HCT116 (cell line): ENCODE results near the gene FKBP15. TPM values are rescaled to one million over a fixed set of nuclear protein-coding genes. Genes with fewer than 3 reads are reported as not detected.

Experiments
- ATAC-seq: fragments of 200-7000 bp; cut with Tn5 transposase; 2 replicates; pipeline ENCODE4 v1.9.1; 2020; ENCODE audit warnings: mild to moderate bottlenecking, moderate library complexity
- BruUV-seq: library from RNA; stranded (reverse); fragments of 400-500 nt; replicated peaks from 2 replicates; lab custom pipeline; 2021; lab: Mats Ljungman, UMichigan
- CTCF ChIA-PET: fragments of 300-600 bp; sonication (Branson Sonifier 250); formaldehyde crosslinking; loops from one replicate; lab custom pipeline; 2021; ENCODE audit warnings: antibody characterized with exemption; lab: Charles Lee
- POLR2A ChIA-PET: fragments of 300-600, 350-600 bp; sonication (Branson Sonifier 250); formaldehyde crosslinking; loops from one replicate; lab custom pipeline; 2021; ENCODE audit warnings: antibody characterized with exemption; lab: Charles Lee
- RAD21 ChIA-PET, 2 experiments: fragments of 300-600 bp; sonication (Branson Sonifier 250); formaldehyde crosslinking; loops; one replicate each; lab custom pipeline; 2023; ENCODE audit warnings: low total read pairs in 2 of 2; ENCODE audit not compliant: uncharacterized antibody in 2 of 2, unreplicated experiment in 2 of 2, low non-redundant PET in 1 of 2; lab: Charles Lee
- DNase-seq: peaks from one replicate; pipeline ENCODE4 v3.0.0-alpha.2; 2010; ENCODE audit warnings: low read depth, low spot score
- H2AFZ ChIP-seq: fragments of 200-600 bp; shearing (Covaris generic), sonication (generic); 2 replicates; pipeline ENCODE4 v1.6.1; 2017; ENCODE audit warnings: low read depth, mixed run types, mixed read lengths, antibody characterized with exemption, low read length; ENCODE audit not compliant: poor library complexity, severe bottlenecking
- H3K27ac ChIP-seq: 2 replicates; pipeline ENCODE4 v1.5.1; 2012; ENCODE audit warnings: low read depth, low read length
- H3K27me3 ChIP-seq: fragments of 200-600 bp; sonication (generic); 2 replicates; pipeline ENCODE4 v1.6.1; 2016; ENCODE audit warnings: mixed run types, low read length, mixed read lengths; ENCODE audit not compliant: insufficient read depth
- H3K36me3 ChIP-seq, 2 experiments: fragments of 200-500 bp in 1 of 2; fragments of 200-600 bp in 1 of 2; sonication (Bioruptor generic) in 1 of 2; sonication (generic) in 1 of 2; 2 replicates each; pipeline versions ENCODE4 v1.5.1 to v1.6.1; 2014 to 2016; ENCODE audit warnings: low read length in 2 of 2, inconsistent platforms in 1 of 2, mixed read lengths in 1 of 2, mixed run types in 1 of 2; ENCODE audit not compliant: insufficient read depth in 2 of 2, control insufficient read depth in 1 of 2
- H3K4me1 ChIP-seq, 2 experiments: fragments of 200-600 bp in 1 of 2; sonication (generic) in 1 of 2; 2 replicates each; pipeline versions ENCODE4 v1.5.1 to v1.6.1; 2012 to 2017; ENCODE audit warnings: low read length in 2 of 2, inconsistent platforms in 1 of 2, mild to moderate bottlenecking in 1 of 2, mixed read lengths in 1 of 2, mixed run types in 1 of 2, moderate library complexity in 1 of 2; ENCODE audit not compliant: insufficient read depth in 2 of 2, control insufficient read depth in 1 of 2
- H3K4me2 ChIP-seq: fragments of 200-600 bp; sonication (generic); 2 replicates; pipeline ENCODE4 v1.6.1; 2017; ENCODE audit warnings: mixed run types, low read length, mixed read lengths
- H3K4me3 ChIP-seq, 2 experiments: fragments of 200-600 bp in 1 of 2; sonication (generic) in 1 of 2; replicated peaks in 1 of 2; 2 replicates each; pipeline ENCODE4 v1.5.1; 2011 to 2016; ENCODE audit warnings: low read length in 2 of 2, control low read depth in 1 of 2, low read depth in 1 of 2, mild to moderate bottlenecking in 1 of 2, mixed read lengths in 1 of 2, mixed run types in 1 of 2
- H3K79me2 ChIP-seq: fragments of 200-600 bp; sonication (generic); 2 replicates; pipeline ENCODE4 v1.6.1; 2017; ENCODE audit warnings: mild to moderate bottlenecking, mixed run types, low read length, moderate library complexity, mixed read lengths; ENCODE audit not compliant: insufficient read depth
- H3K9ac ChIP-seq: fragments of 200-600 bp; sonication (generic); 2 replicates; pipeline ENCODE4 v1.6.1; 2016; ENCODE audit warnings: low read length, mixed read lengths
- H3K9me2 ChIP-seq: fragments of 200-600 bp; sonication (generic), shearing (Covaris generic); 2 replicates; pipeline ENCODE4 v1.6.1; 2017; ENCODE audit warnings: mixed run types, mild to moderate bottlenecking, moderate library complexity; ENCODE audit not compliant: insufficient read depth
- H3K9me3 ChIP-seq, 2 experiments: fragments of 200-500 bp in 1 of 2; fragments of 200-600 bp in 1 of 2; sonication (Bioruptor generic) in 1 of 2; sonication (generic) in 1 of 2; 2 replicates each; pipeline ENCODE4 v1.6.1; 2014 to 2017; ENCODE audit warnings: low read length in 2 of 2, mixed read lengths in 2 of 2, inconsistent platforms in 1 of 2, low read depth in 1 of 2, mild to moderate bottlenecking in 1 of 2, mixed run types in 1 of 2, moderate library complexity in 1 of 2; ENCODE audit not compliant: control insufficient read depth in 1 of 2, insufficient read depth in 1 of 2
- H4K20me1 ChIP-seq: fragments of 200-600 bp; sonication (generic), shearing (Covaris generic); 2 replicates; pipeline ENCODE4 v1.6.1; 2017; ENCODE audit warnings: mixed run types, mild to moderate bottlenecking, moderate library complexity; ENCODE audit not compliant: insufficient read depth
- CBX3 ChIP-seq: IDR thresholded peaks from 2 replicates; pipeline ENCODE4 v1.6.1; 2012; ENCODE audit warnings: low read depth
- CEBPB ChIP-seq: IDR thresholded peaks from 2 replicates; pipeline ENCODE4 v1.6.1; 2012; ENCODE audit warnings: low read depth
- EGR1 ChIP-seq: IDR thresholded peaks from 2 replicates; pipeline ENCODE4 v1.6.1; 2012; ENCODE audit warnings: low read depth
- ELF1 ChIP-seq: IDR thresholded peaks from 2 replicates; pipeline ENCODE4 v1.6.1; 2012; ENCODE audit warnings: low read depth, borderline replicate concordance
- EZH2 ChIP-seq: fragments of 200-600 bp; sonication (generic); IDR thresholded peaks from 2 replicates; pipeline ENCODE4 v1.6.1; 2017; ENCODE audit warnings: antibody characterized with exemption, mixed run types
- EZH2phosphoT487 ChIP-seq: fragments of 200-600 bp; IDR thresholded peaks from 2 replicates; pipeline ENCODE4 v1.6.1; 2018; ENCODE audit warnings: antibody characterized with exemption, borderline replicate concordance
- FOSL1 ChIP-seq: IDR thresholded peaks from 2 replicates; pipeline ENCODE4 v1.6.1; 2012; ENCODE audit warnings: low read depth
- JUND ChIP-seq: IDR thresholded peaks from 2 replicates; pipeline ENCODE4 v1.6.1; 2012
- MAX ChIP-seq: IDR thresholded peaks from 2 replicates; pipeline ENCODE4 v1.6.1; 2012
- POLR2AphosphoS5 ChIP-seq: IDR thresholded peaks from 2 replicates; pipeline ENCODE4 v1.6.1; 2011; ENCODE audit warnings: mild to moderate bottlenecking, low read depth, low read length, moderate library complexity
- SIN3A ChIP-seq: IDR thresholded peaks from 2 replicates; pipeline ENCODE4 v1.6.1; 2012; ENCODE audit warnings: low read depth
- SP1 ChIP-seq: IDR thresholded peaks from 2 replicates; pipeline ENCODE4 v1.6.1; 2012; ENCODE audit warnings: low read depth
- SRF ChIP-seq: IDR thresholded peaks from 2 replicates; pipeline ENCODE4 v1.6.1; 2012; ENCODE audit warnings: low read depth
- TCF7L2 ChIP-seq: IDR thresholded peaks from 2 replicates; pipeline ENCODE4 v1.7.0; 2011; ENCODE audit warnings: borderline replicate concordance, inconsistent platforms; ENCODE audit not compliant: insufficient read depth, insufficient read length; ENCODE audit errors: extremely low read depth
- YY1 ChIP-seq: IDR thresholded peaks from 2 replicates; pipeline ENCODE4 v1.6.1; 2011; ENCODE audit warnings: low read length, low read depth, moderate library complexity, mild to moderate bottlenecking; ENCODE audit not compliant: insufficient replicate concordance; ENCODE audit errors: extremely low read depth
- ZBTB33 ChIP-seq: IDR thresholded peaks from 2 replicates; pipeline ENCODE4 v1.6.1; 2011; ENCODE audit warnings: mild to moderate bottlenecking, low read length, moderate library complexity; ENCODE audit not compliant: insufficient replicate concordance; ENCODE audit errors: extremely low read depth
- ZFX ChIP-seq: fragments of 450-650 bp; IDR thresholded peaks from 2 replicates; pipeline ENCODE4 v1.6.1; 2017
- intact Hi-C: fragments of 100-400 bp; cut with micrococcal nuclease; formaldehyde crosslinking; loops from 2 replicates; pipeline ENCODE4 v1.10.0; 2022
- total RNA-seq: library from RNA; stranded (reverse); gene quantifications from one replicate; pipeline ENCODE4 v1.2.1, GENCODE V29; 2021; ENCODE audit not compliant: unreplicated experiment
- TF ChIP-seq, protein P1 (sequence below): IDR thresholded peaks from 2 replicates; pipeline ENCODE4 v1.6.1; 2012

Gene FKBP15
- total RNA-seq, 1 experiment from 2014 or later, result 13.8 TPM

DNA sequence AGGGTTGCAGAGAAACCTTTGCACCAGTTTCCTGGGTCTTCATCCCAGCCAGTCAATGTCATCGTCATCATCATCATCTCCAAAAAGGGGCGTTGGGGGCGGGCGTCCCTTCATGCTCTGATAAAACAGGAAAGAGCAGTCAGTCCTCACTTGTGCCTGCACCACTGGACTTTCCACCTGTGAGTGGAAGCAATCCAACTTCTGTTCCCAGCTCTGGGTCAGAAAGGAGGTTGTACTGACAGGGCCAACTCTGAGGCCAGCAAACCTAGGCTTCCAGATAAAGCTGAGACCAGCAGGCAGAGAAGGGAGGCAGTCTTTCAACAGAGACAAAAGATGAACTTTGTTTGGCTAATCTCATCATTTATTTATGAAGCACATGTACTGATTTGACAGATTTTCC is 55.0 kb downstream of the FKBP15 start:
- RAD21 ChIA-PET, result no interaction called here
- TF ChIP-seq ZFX, result no peak
- no peak for TF ChIP-seq EGR1
- no peak for TF ChIP-seq SIN3A
- no peak for TF ChIP-seq TCF7L2
- TF ChIP-seq, protein P1, sequence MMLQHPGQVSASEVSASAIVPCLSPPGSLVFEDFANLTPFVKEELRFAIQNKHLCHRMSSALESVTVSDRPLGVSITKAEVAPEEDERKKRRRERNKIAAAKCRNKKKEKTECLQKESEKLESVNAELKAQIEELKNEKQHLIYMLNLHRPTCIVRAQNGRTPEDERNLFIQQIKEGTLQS, result no peak
- no peak for TF ChIP-seq FOSL1
- no peak for TF ChIP-seq SP1
- no peak for TF ChIP-seq CBX3
- no peak for TF ChIP-seq ELF1
- TF ChIP-seq MAX, result no peak
- no peak for TF ChIP-seq SRF
- H3K27me3 ChIP-seq, result no peaks in the 10 kb centered on the region
- DNase-seq (no peak), ATAC-seq (no peak)
- CTCF ChIA-PET, result no interaction called here
- H3K36me3 ChIP-seq, result peaks cover 38 to 41% of the 10 kb centered on the region in 2 experiments; a peak in 3 of 4 replicates
- H3K79me2 ChIP-seq, result no peaks in the 10 kb centered on the region
- no peak overlapping the region for H3K27ac ChIP-seq
- no peaks in the 10 kb centered on the region for H3K9me3 ChIP-seq
- H3K4me1 ChIP-seq, result no peaks in the 10 kb centered on the region
- H3K9me2 ChIP-seq, result no peaks in the 10 kb centered on the region
- H3K4me2 ChIP-seq, result no peak overlapping the region
- H3K9ac ChIP-seq, result no peak overlapping the region
- BruUV-seq, result no TSS peak
- POLR2A ChIA-PET, result no interaction called here
- intact Hi-C loops, result no loop called here
- H2AFZ ChIP-seq, result no peak overlapping the region
- H3K4me3 ChIP-seq, result no peak overlapping the region
- no peaks in the 10 kb centered on the region for H4K20me1 ChIP-seq

DNA sequence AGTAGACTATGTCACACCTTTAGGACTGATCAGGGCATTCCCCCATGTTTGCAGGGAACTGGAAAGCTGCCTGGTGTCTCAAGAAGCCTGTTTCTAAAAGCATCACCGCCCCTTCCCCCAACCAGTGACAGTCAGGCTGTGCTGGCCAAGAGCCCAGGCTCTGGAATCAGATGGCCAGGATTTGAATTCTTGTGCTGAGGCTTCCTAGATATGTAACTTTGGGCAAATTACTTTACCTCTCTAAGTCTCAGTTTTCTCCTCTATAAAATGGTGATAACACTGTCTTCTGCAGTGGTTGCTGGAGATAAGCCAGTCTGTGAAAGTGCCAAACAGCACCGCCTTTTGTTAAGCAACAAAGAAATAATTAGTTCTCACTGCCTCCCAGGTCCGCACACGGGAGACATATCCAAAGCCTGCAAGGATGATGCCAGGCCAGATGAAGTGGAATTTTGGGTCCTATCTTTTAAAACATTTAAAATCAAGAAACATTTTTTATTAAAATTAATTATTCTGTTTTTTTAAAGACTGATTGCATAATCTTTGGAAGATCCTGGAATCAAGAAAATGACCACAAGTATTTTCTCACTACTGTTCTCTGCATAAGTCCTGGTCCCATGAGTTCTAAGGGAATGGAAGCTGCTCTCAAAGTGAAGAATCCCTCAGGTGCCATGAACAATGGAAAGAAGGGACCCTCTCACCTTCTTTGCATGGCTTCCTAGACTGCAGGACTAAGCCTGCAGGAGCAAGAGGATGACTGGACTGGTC is 56.4 kb downstream of the FKBP15 start:
- Histone ChIP-seq H3K9me3 (no peaks in the 10 kb centered on the region), H3K27ac (no peak overlapping the region), H4K20me1 (no peaks in the 10 kb centered on the region), H3K36me3 (peaks cover 32 to 33% of the 10 kb centered on the region in 2 experiments; a peak in 3 of 4 replicates), H3K4me2 (no peak overlapping the region), H3K4me3 (no peak overlapping the region), H3K27me3 (no peaks in the 10 kb centered on the region), H3K79me2 (no peaks in the 10 kb centered on the region), H3K9ac (no peak overlapping the region), H3K9me2 (no peaks in the 10 kb centered on the region), H3K4me1 (no peaks in the 10 kb centered on the region), H2AFZ (no peak overlapping the region)
- no TSS peak for BruUV-seq
- ChIA-PET RAD21 (no interaction called here), CTCF (no interaction called here), POLR2A (no interaction called here)
- ATAC-seq (no peak), DNase-seq (no peak)
- intact Hi-C loops, result no loop called here
- TF ChIP-seq EGR1 (no peak), CEBPB (no peak), ZBTB33 (no peak), EZH2phosphoT487 (no peak), YY1 (no peak), CBX3 (no peak), TCF7L2 (no peak), JUND (no peak), ZFX (no peak), POLR2AphosphoS5 (no peak), EZH2 (no peak), MAX (no peak), FOSL1 (no peak)
